Stimulated activated naive CD8-positive, alpha-beta T cell treated with anti-CD3 and anti-CD28 coated beads, Interleukin-15, Interleukin-2, amounts not matched to agents 100 ng/mL and 50 ng/mL, for 24 hours (primary cell): Measurements from ENCODE around the gene UPK1B.
"Not testable (repeated sequence)": the region's sequence is repeated elsewhere in the genome, so short reads cannot be mapped to it uniquely, and the experiment has no call there.

ENCODE experiments used
- H3K27ac Mint-ChIP-seq: one replicate; pipeline ENCODE4 v1.8.0; 2021; ENCODE audit warnings: mild to moderate bottlenecking, mixed read lengths
- H3K27me3 Mint-ChIP-seq: one replicate; pipeline ENCODE4 v1.8.0; 2021; ENCODE audit warnings: mixed read lengths
- H3K36me3 Mint-ChIP-seq: one replicate; pipeline ENCODE4 v1.8.0; 2021; ENCODE audit warnings: low read depth, mixed read lengths
- H3K4me1 Mint-ChIP-seq: one replicate; pipeline ENCODE4 v1.8.0; 2021; ENCODE audit warnings: low read depth, mixed read lengths
- H3K4me3 Mint-ChIP-seq: one replicate; pipeline ENCODE4 v1.8.0; 2021; ENCODE audit warnings: mild to moderate bottlenecking, mixed read lengths
- H3K9me3 Mint-ChIP-seq: one replicate; pipeline ENCODE4 v1.8.0; 2021; ENCODE audit warnings: mixed read lengths

Gene UPK1B

GRCh38 chr3:119173325-119173724 lies at the start of gene UPK1B:
TSS of gene UPK1B (plus strand) at chr3:119173598. CDS start at chr3:119186742, 13,144 bp downstream.
- H3K27ac Mint-ChIP-seq: no peak within 1 kb of the TSS
- no peak within 1 kb of the TSS for H3K4me3 Mint-ChIP-seq
- H3K9me3 Mint-ChIP-seq: no peaks in the 10 kb centered on the region
- no peaks in the 10 kb centered on the region for H3K36me3 Mint-ChIP-seq
- no peaks in the 10 kb centered on the region for H3K4me1 Mint-ChIP-seq
- peaks cover 10% of the 10 kb centered on the region for H3K27me3 Mint-ChIP-seq

DNA sequence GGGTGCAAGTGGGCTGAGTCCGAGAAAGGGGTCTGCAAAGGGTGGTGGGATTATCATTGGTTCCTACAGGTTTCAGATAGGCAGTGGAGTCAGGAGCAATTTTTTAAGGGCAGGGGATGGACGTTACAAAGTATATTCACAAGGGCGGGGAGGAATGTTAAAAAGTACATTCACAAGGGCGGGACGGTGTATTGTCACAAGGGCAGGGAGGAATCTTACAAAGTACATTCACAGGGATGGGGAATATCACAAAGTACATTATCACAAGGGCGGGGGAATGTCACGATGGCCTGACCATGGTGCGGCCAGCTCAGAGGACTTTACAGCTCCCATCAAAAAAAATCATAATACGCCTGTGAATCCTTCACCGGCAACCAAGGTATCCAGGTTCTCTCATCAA lies 48.1 kb upstream of the UPK1B start:
- no peaks in the 10 kb centered on the region for H3K9me3 Mint-ChIP-seq
- peaks cover 13% of the 10 kb centered on the region for H3K27me3 Mint-ChIP-seq
- no peaks in the 10 kb centered on the region for H3K4me1 Mint-ChIP-seq
- no peaks in the 10 kb centered on the region for H3K36me3 Mint-ChIP-seq
- no peak overlapping the region for H3K27ac Mint-ChIP-seq
- no peak overlapping the region for H3K4me3 Mint-ChIP-seq

GRCh38 chr3:119125742-119126504 lies 47.5 kb upstream of the UPK1B start:
- Mint-ChIP-seq H3K27ac (no peak overlapping the region), H3K4me1 (no peaks in the 10 kb centered on the region), H3K9me3 (no peaks in the 10 kb centered on the region), H3K36me3 (no peaks in the 10 kb centered on the region), H3K4me3 (no peak overlapping the region), H3K27me3 (peaks cover 13% of the 10 kb centered on the region)

- H3K9me3 Mint-ChIP-seq, H3K4me1 Mint-ChIP-seq, H3K4me3 Mint-ChIP-seq, H3K36me3 Mint-ChIP-seq, H3K27me3 Mint-ChIP-seq, H3K27ac Mint-ChIP-seq: not testable (repeated sequence)
These were observed 43.1 kb upstream of the UPK1B start for GRCh38 chr3:119130291-119130690.

GRCh38 chr3:119132291-119132690 lies 41.1 kb upstream of the UPK1B start:
- not testable (repeated sequence) for H3K9me3 Mint-ChIP-seq, H3K4me3 Mint-ChIP-seq, H3K4me1 Mint-ChIP-seq, H3K27ac Mint-ChIP-seq, H3K27me3 Mint-ChIP-seq, H3K36me3 Mint-ChIP-seq

- not testable (repeated sequence) for H3K4me3 Mint-ChIP-seq, H3K27me3 Mint-ChIP-seq, H3K27ac Mint-ChIP-seq, H3K4me1 Mint-ChIP-seq, H3K36me3 Mint-ChIP-seq, H3K9me3 Mint-ChIP-seq
These were observed 34.0 kb upstream of the UPK1B start for GRCh38 chr3:119139360-119139759.

DNA sequence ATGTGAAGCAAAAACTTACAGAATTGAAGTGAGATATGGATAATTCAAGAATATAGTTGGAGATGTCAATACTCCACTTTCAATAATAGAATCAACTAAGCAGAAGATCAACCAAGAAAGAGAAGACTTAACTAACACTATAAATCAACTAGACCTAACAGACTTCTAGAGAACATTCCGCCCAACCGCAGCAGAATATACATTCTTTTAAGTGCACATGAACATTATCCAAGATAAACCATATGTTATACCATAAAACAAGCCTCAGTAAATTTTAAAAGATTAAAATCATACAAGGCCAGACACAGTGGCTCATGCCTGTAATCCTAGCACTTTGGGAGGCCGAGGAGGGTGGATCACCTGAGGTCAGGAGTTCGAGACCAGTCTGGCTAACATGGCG lies 32.9 kb upstream of the UPK1B start:
- H3K27me3 Mint-ChIP-seq: no peaks in the 10 kb centered on the region
- H3K4me3 Mint-ChIP-seq: no peak overlapping the region
- no peak overlapping the region for H3K27ac Mint-ChIP-seq
- H3K4me1 Mint-ChIP-seq: no peaks in the 10 kb centered on the region
- H3K9me3 Mint-ChIP-seq: no peaks in the 10 kb centered on the region
- no peaks in the 10 kb centered on the region for H3K36me3 Mint-ChIP-seq

GRCh38 chr3:119145128-119145499 lies 28.3 kb upstream of the UPK1B start:
- Mint-ChIP-seq H3K9me3 (no peaks in the 10 kb centered on the region), H3K27me3 (no peaks in the 10 kb centered on the region), H3K4me3 (no peak overlapping the region), H3K4me1 (no peaks in the 10 kb centered on the region), H3K36me3 (no peaks in the 10 kb centered on the region), H3K27ac (no peak overlapping the region)

GRCh38 chr3:119145500-119146167 lies 27.8 kb upstream of the UPK1B start, which contains the start of gene TEX55:
TSS of gene TEX55 (plus strand) at chr3:119146165. CDS start at chr3:119146190, 25 bp downstream.
- Mint-ChIP-seq H3K36me3 (no peaks in the 10 kb centered on the region), H3K27me3 (no peaks in the 10 kb centered on the region), H3K9me3 (no peaks in the 10 kb centered on the region), H3K4me3 (no peak within 1 kb of the TSS), H3K4me1 (no peaks in the 10 kb centered on the region), H3K27ac (no peak within 1 kb of the TSS)

- Mint-ChIP-seq H3K27ac (no peak overlapping the region), H3K27me3 (no peaks in the 10 kb centered on the region), H3K4me1 (no peaks in the 10 kb centered on the region), H3K36me3 (no peaks in the 10 kb centered on the region), H3K9me3 (no peaks in the 10 kb centered on the region), H3K4me3 (no peak overlapping the region)
These were observed 26.6 kb upstream of the UPK1B start for GRCh38 chr3:119146578-119147375.

DNA sequence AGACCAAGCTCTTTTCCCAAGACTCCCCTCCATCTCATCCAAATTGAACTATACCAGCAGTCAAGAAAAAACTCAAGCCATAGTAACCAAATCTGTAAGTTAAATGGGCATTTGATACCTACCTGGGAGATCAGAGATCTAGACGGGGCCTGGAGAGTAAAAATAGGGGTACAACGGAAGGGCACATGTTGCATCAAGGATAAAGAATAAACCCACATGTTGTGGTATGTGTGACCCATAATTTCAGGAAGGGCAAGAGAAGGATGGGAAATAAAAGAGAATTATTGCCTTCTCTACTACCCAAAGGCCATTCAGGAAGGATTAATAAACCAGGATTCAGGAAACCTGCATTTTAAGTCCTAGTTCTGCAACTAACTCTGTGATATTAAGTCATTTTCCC lies 25.9 kb upstream of the UPK1B start:
- Mint-ChIP-seq H3K27me3 (no peaks in the 10 kb centered on the region), H3K27ac (no peak overlapping the region), H3K4me1 (no peaks in the 10 kb centered on the region), H3K36me3 (no peaks in the 10 kb centered on the region), H3K4me3 (no peak overlapping the region), H3K9me3 (no peaks in the 10 kb centered on the region)

- H3K4me1 Mint-ChIP-seq: no peaks in the 10 kb centered on the region
- no peak overlapping the region for H3K4me3 Mint-ChIP-seq
- H3K27me3 Mint-ChIP-seq: no peaks in the 10 kb centered on the region
- H3K27ac Mint-ChIP-seq: no peak overlapping the region
- H3K36me3 Mint-ChIP-seq: no peaks in the 10 kb centered on the region
- peaks cover 2% of the 10 kb centered on the region for H3K9me3 Mint-ChIP-seq
These were observed 24.8 kb upstream of the UPK1B start for GRCh38 chr3:119148493-119149180.

- no peaks in the 10 kb centered on the region for H3K4me1 Mint-ChIP-seq
- H3K27ac Mint-ChIP-seq: no peak overlapping the region
- no peaks in the 10 kb centered on the region for H3K27me3 Mint-ChIP-seq
- no peak overlapping the region for H3K4me3 Mint-ChIP-seq
- peaks cover 9% of the 10 kb centered on the region for H3K9me3 Mint-ChIP-seq
- no peaks in the 10 kb centered on the region for H3K36me3 Mint-ChIP-seq
These were observed 23.9 kb upstream of the UPK1B start for GRCh38 chr3:119149484-119149883.

- H3K4me3 Mint-ChIP-seq: no peak overlapping the region
These were observed 16.5 kb upstream of the UPK1B start for GRCh38 chr3:119156868-119157267.

DNA sequence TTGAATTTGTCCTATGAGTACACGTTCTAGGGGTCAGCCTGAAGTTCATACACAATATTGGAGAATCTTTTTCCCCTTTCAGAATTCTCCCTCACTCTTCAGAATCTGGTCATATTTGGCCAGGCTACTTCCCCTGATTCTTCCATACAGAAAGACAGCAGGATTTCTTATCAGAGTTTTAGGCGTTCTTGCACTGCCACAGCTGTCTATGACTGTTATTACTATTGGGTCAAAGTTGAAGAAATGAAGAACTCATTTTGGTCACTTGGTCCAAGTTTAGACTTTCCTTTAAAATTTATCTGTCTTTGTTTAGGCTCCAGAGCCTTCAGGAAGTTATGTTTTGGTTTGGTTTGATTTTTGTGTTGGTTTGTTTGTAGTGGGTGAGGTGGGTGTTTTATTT lies 15.4 kb upstream of the UPK1B start:
- Mint-ChIP-seq H3K27me3 (peaks cover 15% of the 10 kb centered on the region), H3K4me1 (no peaks in the 10 kb centered on the region), H3K9me3 (peaks cover 12% of the 10 kb centered on the region), H3K36me3 (no peaks in the 10 kb centered on the region), H3K4me3 (no peak overlapping the region), H3K27ac (no peak overlapping the region)

More at GRCh38 chr3:119156868-119157267, 16.5 kb upstream of the UPK1B start:
- no peak overlapping the region for H3K27ac Mint-ChIP-seq
- no peaks in the 10 kb centered on the region for H3K36me3 Mint-ChIP-seq
- H3K4me1 Mint-ChIP-seq: no peaks in the 10 kb centered on the region
- peaks cover 10% of the 10 kb centered on the region for H3K27me3 Mint-ChIP-seq
- peaks cover 12% of the 10 kb centered on the region for H3K9me3 Mint-ChIP-seq
